Progenitor cell of endocrine pancreas (in vitro differentiated cells): ENCODE data around the gene FRMD1. TPM values are rescaled to one million over a fixed set of nuclear protein-coding genes. Genes with fewer than 3 reads are reported as not detected.

Experiments used
- DNase-seq: peaks from one replicate; pipeline ENCODE4 v3.0.0; 2021; ENCODE audit warnings: low spot score; ENCODE audit not compliant: unreplicated experiment
- H3K27ac Mint-ChIP-seq: 2 replicates; pipeline ENCODE4 v1.8.0; 2021; ENCODE audit warnings: mild to moderate bottlenecking, moderate library complexity, mixed read lengths
- H3K27me3 Mint-ChIP-seq: 2 replicates; pipeline ENCODE4 v1.8.0; 2021; ENCODE audit warnings: mixed read lengths
- H3K36me3 Mint-ChIP-seq: 2 replicates; pipeline ENCODE4 v1.8.0; 2022; ENCODE audit warnings: mixed read lengths; ENCODE audit not compliant: insufficient read depth
- H3K4me1 Mint-ChIP-seq: 2 replicates; pipeline ENCODE4 v1.8.0; 2021; ENCODE audit warnings: low read depth, mixed read lengths
- H3K4me3 Mint-ChIP-seq: 2 replicates; pipeline ENCODE4 v1.8.0; 2021; ENCODE audit warnings: low read depth, mild to moderate bottlenecking, moderate library complexity, mixed read lengths
- H3K9me3 Mint-ChIP-seq: 2 replicates; pipeline ENCODE4 v1.8.0; 2021; ENCODE audit warnings: low read depth, mixed read lengths
- CTCF ChIP-seq: fragments of 200-600 bp; sonication (generic); IDR thresholded peaks from one replicate; pipeline ENCODE4 v1.5.0; 2021; ENCODE audit warnings: antibody characterized with exemption, mild to moderate bottlenecking; ENCODE audit not compliant: unreplicated experiment
- total RNA-seq: library from RNA; stranded (reverse); gene quantifications from 2 replicates; pipeline ENCODE4 v1.2.1, GENCODE V29; 2021

The FRMD1 gene
- total RNA-seq, 1 donor from 2014 or later, result not detected

DNA sequence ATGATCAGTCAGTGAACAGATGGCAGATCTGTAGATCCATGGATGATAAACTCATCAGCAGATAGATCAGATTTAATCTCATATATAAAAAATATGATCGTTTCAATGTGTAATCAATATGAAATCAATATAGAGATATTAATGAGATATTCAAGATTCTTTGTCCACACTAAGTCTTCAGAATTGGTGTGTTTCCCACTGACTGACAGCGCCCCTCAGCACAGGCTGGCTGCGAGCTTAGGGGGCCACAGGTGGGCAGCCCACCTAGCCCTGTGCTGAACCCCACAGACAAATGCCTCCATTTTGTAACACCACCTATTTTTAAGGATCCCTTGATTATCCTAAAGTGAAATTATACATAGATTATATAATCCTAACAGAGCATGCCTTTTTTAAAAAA, 32.3 kb downstream of the FRMD1 start:
- DNase-seq, result no peak
- Mint-ChIP-seq H3K27me3 (no peaks in the 10 kb centered on the region), H3K4me1 (no peaks in the 10 kb centered on the region), H3K36me3 (no peaks in the 10 kb centered on the region), H3K27ac (no peak overlapping the region), H3K9me3 (no peaks in the 10 kb centered on the region), H3K4me3 (no peak overlapping the region)
- TF ChIP-seq CTCF, result no peak

DNA sequence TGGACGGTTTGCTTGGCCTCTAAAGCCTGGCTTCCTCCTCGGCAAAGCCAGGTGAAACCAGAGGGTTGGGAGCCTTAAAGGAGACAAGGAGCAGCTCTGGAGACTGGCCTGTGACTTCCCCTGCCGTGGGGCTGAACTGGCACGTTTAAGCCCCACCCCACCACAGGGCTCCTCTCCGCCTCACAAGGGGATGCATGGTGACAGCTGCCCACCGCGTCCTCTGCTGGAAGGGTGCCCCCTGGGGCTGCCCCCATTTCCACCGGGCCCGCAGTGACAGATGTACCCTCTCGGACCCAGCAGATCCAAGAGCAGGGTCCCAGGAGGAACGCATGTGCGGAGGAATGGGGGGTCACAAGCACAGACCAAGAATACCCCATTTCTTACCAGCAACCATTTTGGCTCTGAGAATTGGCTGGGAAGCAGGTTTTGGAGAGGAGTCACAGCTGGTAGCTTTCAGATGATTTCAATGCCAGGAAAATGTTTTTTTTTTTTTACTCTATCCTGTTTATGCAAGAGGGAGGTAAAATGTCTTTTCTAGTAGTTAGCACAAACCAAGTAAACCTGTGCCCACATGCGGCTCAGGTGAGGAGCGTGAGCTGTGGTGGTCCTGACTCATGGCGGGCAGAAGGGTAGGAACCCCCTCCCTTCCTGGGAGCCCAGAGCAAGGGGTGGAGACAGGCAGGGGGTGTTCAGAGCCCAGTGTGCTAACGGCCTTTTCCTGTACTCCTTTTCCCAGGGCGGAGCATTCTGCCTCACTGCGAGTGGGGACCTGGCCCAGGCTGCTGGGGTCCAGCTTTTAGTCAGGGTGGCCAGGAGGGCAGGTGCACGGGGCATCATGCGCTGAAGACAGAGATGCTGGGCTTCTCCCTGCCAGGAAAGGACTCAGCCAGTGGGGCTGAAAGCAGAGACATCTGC, 33.0 kb downstream of the FRMD1 start:
- no peaks in the 10 kb centered on the region for H3K27me3 Mint-ChIP-seq
- DNase-seq, result no peak
- no peaks in the 10 kb centered on the region for H3K9me3 Mint-ChIP-seq
- H3K4me3 Mint-ChIP-seq, result no peak overlapping the region
- no peak overlapping the region for H3K27ac Mint-ChIP-seq
- H3K4me1 Mint-ChIP-seq, result no peaks in the 10 kb centered on the region
- TF ChIP-seq CTCF, result no peak
- no peaks in the 10 kb centered on the region for H3K36me3 Mint-ChIP-seq

DNA sequence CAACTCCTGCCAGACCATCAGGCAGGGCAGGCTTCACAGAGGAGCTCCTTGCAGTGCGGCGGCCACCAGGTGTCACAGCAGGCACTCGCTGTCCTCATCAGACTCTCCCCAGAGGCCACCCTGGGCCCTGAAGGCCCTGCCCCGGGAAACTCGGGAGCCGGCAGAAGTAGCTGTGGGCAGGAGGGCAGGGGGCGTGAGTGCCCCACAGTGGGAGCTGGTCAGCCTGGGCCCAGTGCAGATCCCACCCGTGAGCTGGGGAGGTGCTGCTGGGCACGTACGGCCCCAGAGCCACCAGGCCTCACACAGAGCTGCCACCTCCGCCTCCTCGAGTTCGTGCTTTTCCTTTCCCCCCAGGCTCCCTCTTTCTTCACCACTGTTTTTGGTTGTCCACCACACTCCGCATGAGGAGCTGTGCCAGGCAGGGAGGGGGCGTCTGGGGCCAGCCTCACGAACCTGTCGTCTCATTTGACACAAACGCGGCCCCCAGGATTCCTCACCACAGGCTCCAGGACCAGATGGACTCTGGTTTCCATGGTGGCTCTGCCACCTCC, 33.8 kb downstream of the FRMD1 start:
- H3K4me1 Mint-ChIP-seq, result no peaks in the 10 kb centered on the region
- no peak for DNase-seq
- no peaks in the 10 kb centered on the region for H3K27me3 Mint-ChIP-seq
- peak; percentile 25 for TF ChIP-seq CTCF
- no peaks in the 10 kb centered on the region for H3K9me3 Mint-ChIP-seq
- no peak overlapping the region for H3K27ac Mint-ChIP-seq
- H3K4me3 Mint-ChIP-seq, result no peak overlapping the region
- H3K36me3 Mint-ChIP-seq, result no peaks in the 10 kb centered on the region

DNA sequence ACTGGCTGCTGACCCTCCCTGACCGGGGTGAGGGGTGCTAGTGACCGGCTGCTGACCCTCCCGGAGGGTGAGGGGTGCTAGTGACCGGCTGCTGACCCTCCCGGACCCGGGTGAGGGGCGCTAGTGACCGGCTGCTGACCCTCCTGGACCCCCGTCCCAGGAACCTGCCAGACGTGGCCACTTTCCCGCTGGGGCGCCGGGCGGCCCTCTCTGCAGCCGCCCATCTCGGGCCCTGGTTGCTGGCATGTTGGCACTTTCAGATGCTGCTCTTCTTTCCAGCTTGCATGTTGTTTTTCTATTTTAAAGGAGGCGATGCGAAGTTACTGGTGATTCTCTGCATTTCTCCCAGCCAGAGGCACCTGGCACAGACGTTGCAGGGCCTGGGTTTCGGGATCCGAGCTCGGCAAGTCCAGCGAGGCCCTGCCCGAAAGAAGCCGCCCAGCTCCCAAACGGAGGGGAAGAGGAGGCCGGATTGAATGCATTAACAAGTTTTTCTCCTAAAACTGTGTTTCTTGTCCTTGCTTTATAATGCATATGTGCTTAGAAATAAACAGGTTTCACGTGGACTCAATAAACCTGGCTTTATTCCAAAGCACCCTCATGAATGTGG, 34.4 kb downstream of the FRMD1 start:
- no peak for TF ChIP-seq CTCF
- Mint-ChIP-seq H3K4me3 (no peak overlapping the region), H3K27ac (no peak overlapping the region), H3K27me3 (no peaks in the 10 kb centered on the region), H3K9me3 (peaks cover 3% of the 10 kb centered on the region), H3K36me3 (no peaks in the 10 kb centered on the region), H3K4me1 (no peaks in the 10 kb centered on the region)
- DNase-seq, result no peak

GRCh38 chr6:168043848-168044415, 35.1 kb downstream of the FRMD1 start:
- H3K36me3 Mint-ChIP-seq, result no peaks in the 10 kb centered on the region
- no peak overlapping the region for H3K27ac Mint-ChIP-seq
- H3K4me1 Mint-ChIP-seq, result no peaks in the 10 kb centered on the region
- DNase-seq, result no peak
- TF ChIP-seq CTCF, result no peak
- H3K4me3 Mint-ChIP-seq, result no peak overlapping the region
- no peaks in the 10 kb centered on the region for H3K27me3 Mint-ChIP-seq
- peaks cover 5% of the 10 kb centered on the region for H3K9me3 Mint-ChIP-seq
